ENCODE measurements around the gene OR4P4. TPM values are rescaled to one million over a fixed set of nuclear protein-coding genes. Genes with fewer than 3 reads are reported as not detected.
A peak's percentile ranks its signal among the peaks of the same experiment; 100 is the strongest.

Gene OR4P4
- not detected in 2 replicates for total RNA-seq (2014; rRNA removed; shearing (Covaris generic))
- not detected in 2 replicates for polyA plus RNA-seq (2015; cell fraction: cytosol; rRNA removed)
- polyA plus RNA-seq (2015; cell fraction: nucleus; rRNA removed) = not detected in 2 replicates

DNA sequence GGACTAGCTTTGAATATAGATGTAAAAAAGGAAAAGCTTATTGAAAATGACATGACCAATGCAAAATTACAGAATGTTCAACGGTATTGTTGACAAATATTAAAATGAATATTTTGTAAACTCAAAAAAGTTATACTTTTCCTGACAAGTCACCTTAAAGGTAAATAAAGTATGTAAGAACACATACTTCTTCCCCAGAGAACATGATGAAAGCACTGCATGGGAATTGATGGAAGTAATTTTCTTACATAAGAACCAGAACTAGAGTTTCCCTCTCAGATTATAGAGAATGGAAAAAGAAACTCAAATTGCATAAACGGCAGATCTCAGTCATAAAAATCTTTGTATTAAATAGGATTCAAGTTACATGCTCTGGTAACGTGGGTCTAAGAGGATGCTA is at the start of gene OR4P4:
OR4P4 (plus strand) TSS at position 301 of the 400 bp plus-strand sequence.
- no peak for DNase-seq (ENCODE audit: low read depth)

DNA sequence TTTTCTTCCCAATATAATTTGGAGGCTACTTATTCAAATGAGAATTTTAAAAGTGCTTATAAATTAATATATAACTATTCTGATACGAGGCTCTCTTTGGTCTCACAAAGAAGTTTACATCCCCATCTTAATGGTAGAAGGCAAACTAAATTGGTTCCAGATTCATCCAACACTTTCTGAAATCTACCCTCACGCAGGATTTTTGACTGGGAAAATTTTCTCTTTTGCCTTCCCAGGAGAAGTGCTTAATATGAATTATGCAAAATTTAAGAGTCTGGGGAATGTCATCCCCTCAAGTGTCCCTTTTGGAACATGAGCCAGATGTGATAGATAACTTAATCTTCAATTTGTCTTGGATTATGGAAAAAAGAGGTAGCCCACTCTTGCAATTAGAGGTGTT is 27.4 kb upstream of the OR4P4 start, which contains the start of gene OR4C11:
OR4C11 (minus strand) TSS at position 101 of the 400 bp plus-strand sequence. CDS start 3,272 bp downstream, outside the sequence.
- no peak for DNase-seq (ENCODE audit: low read depth)

DNA sequence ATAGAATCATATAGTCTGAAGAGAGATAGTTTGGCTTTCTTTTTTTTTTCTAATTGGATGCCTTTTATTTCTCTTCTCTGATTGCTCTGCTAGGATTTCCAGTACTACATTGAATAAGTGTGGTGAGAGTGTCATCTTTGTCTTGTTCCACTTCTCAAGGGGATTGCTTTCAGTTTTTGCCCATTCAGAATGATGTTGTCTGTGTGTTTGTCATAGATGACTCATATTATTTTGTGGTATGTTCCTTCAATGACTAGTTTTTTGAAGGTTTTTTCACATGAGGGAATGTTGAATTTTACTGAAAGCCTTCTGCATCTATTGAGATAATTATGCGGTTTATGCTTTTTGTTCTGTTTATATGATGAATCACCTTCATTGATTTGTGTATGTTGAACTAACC is 10.4 kb upstream of the OR4P4 start:
- peak; percentile 9 for DNase-seq (ENCODE audit: low read depth)

DNA sequence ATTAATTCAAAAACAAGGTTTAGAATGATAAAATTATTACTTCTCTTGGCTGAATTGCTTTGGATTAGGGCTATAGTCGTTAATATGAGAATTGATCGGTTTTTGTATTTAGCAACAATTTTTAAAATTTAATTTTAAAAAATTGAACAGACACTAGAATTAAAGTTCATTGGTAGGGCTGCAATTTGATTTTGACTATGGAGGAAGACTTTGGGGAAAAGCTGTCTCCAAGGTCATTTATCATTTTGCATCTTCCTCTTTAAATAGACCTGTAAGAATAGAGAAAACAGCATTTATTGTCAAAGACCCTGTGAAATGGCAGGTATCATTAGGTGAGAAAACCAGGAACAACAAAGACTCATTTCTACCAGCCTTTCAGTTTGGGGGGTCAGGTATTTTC is 13.1 kb downstream of the OR4P4 start, which contains the start of gene OR4S2:
OR4S2 (plus strand) TSS at position 301 of the 400 bp plus-strand sequence. CDS start 2,577 bp downstream, outside the sequence.
- DNase-seq (ENCODE audit: low read depth) = no peak

DNA sequence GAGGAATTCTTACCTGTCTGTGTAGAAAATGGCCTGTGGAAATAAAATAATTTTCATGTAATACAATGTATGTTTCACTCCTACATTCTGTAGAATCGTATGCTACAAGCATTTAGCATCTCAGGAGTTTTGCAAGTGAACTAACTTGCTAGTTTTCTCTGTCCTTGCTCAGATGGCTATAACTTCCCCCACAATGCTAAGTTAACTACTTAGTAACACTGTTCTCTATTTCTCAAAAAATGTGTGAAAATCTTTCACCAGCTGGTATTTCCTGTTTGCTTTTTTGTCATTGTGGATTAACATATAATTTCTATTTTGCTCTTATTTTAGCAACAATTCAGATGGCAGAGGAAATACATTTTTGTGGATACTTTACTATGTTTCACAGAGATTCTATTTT is 17.6 kb downstream of the OR4P4 start:
- no peak for DNase-seq (ENCODE audit: low read depth)

DNA sequence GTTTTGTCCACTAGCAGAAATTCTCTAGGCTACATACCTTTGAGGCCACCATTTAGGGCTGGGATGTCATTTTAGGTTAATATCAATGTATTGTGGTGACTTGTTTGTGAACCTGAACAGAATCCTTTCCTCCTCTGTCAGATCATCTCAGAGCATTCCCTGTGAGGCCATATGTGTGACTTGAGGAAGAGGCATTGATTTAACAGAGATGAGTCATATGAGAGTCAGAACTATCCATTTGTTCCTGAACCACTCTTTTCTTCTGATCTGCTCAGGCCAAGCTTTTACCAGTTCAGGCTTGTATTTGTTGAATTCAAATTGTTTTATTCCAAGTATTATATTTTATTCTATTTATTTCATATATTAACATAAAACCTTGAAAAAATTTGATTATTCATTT is 20.2 kb downstream of the OR4P4 start:
- DNase-seq (ENCODE audit: low read depth) = peak; percentile 59

DNA sequence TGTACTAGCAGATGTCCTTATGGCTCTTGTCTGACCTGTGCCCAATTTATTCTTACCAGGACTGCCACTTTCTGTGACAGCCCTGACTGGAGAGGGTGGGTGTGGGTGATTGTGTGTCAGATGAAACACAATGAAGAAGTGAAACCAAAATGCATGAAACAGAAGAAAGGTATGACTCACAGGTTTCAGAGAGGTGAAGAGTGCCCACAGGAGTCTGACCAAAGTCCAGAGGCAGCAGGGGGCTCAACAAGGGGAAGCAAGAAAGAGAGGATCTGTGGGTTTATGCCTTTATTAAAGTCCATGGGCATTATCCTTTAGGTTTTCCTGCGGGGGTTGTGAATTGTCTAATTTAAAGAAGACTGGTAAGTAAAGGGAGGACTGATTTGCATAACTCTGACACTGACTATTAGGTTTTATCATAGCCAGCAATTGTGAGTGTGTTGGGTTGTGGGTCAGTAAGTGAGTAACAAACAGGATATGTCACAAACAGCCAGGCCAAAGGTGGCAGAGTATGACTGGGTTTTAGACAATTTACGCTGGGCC is 23.2 kb downstream of the OR4P4 start:
- peak; percentile 65 for DNase-seq (ENCODE audit: low read depth)

DNA sequence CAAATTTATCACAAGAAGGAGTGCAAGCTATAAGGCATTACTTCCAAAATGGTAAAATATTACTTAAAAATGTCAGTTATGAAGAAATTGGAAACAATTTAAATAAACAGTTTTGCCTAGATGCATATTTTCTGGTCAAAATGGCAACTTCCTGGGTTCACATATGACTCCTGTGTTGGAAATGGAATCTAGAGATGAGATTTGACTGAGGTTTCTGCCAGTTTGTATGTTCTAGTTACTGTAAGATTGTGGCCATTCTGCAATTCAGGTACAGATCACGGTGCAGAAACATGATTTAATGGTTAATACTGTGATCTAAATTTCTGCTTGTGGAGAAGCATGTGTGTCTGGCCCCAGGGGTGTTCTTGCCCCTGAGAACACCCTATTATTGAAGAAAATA is 23.7 kb downstream of the OR4P4 start:
- no peak for DNase-seq (ENCODE audit: low read depth)

DNA sequence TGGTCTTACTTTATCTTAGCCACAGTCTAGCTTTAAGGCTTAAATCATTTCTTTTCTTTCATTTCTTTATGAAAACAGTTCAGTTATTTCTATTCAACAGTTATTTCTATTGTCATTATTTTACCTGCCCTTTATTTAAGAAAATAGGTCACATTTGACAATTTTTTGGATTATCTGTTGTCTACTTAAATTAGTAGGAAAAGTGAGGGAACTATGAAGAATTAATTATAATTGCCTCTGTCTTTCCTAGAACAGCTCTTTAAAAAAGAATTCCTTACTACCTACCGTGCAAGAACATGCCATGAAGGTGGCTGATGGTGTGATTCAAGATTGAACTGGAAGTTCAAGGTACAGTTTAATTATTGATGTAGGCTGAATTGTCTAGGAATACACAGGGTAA is 27.0 kb downstream of the OR4P4 start, which contains the start of gene OR4C6:
OR4C6 (plus strand) TSS at position 301 of the 400 bp plus-strand sequence. CDS start 2,966 bp downstream, outside the sequence.
- DNase-seq (ENCODE audit: low read depth) = no peak

DNA sequence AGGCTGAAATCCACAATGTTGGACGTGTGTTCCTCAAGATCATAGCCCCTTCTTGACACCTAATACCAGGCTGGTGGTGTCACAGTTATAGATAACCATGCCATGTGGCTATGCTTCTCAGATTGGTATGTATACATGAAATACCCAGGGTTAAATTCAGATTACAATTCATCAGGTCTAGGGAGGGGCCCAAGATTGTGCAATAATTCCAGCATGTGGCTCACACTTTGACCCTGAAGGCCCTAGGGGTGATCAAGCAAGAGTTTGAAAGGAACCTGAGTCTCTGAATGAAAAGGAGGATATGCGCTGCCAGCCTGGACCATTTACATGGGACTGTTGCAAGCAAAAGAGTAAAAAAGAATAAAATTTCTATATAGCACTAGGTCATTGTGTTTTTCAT is 34.5 kb downstream of the OR4P4 start:
- no peak for DNase-seq (ENCODE audit: low read depth)

DNA sequence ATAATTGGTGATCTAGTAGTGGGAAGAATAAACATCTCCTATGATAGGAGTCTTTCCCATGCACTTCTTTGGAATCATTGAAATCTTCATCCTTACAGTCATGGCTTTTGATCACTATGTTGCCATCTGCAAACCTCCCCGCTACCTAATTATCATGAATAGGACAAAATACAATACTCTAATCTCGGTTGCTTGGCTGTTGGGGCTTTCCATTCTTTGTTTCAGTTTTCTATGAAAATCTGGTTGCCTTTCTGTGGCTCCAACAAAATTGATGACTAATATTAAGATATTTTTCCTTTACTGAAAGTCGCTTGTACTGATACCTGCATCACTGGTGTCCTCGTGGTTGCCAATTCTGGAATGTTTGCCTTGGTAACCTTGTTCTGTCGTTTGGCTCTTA is 38.9 kb downstream of the OR4P4 start:
- DNase-seq (ENCODE audit: low read depth) = no peak

Other genes starting within 250 kb of the OR4P4 start
- gene OR4C15, start 80.6 kb upstream of the OR4P4 start, total RNA-seq (2014; rRNA removed; shearing (Covaris generic)) = not detected in 2 replicates
- gene OR4C16, start 63.0 kb upstream of the OR4P4 start, total RNA-seq (2014; rRNA removed; shearing (Covaris generic)) = not detected in 2 replicates
- not detected in 2 replicates for gene OR4C11, start 27.5 kb upstream of the OR4P4 start, total RNA-seq (2014; rRNA removed; shearing (Covaris generic))
- gene OR4S2, start 13.2 kb downstream of the OR4P4 start, total RNA-seq (2014; rRNA removed; shearing (Covaris generic)) = not detected in 2 replicates
- gene OR4C6, start 27.1 kb downstream of the OR4P4 start, total RNA-seq (2014; rRNA removed; shearing (Covaris generic)) = 0.10 TPM in 1 of 2 replicates, not detected in the other
- not detected in 2 replicates for gene OR5D13, start 138.3 kb downstream of the OR4P4 start, total RNA-seq (2014; rRNA removed; shearing (Covaris generic))
- not detected in 2 replicates for gene OR5D14, start 160.4 kb downstream of the OR4P4 start, total RNA-seq (2014; rRNA removed; shearing (Covaris generic))
- not detected in 2 replicates for gene OR5L1, start 176.3 kb downstream of the OR4P4 start, total RNA-seq (2014; rRNA removed; shearing (Covaris generic))
- not detected in 2 replicates for gene OR5D18, start 184.5 kb downstream of the OR4P4 start, total RNA-seq (2014; rRNA removed; shearing (Covaris generic))
- gene OR5L2, start 192.1 kb downstream of the OR4P4 start, total RNA-seq (2014; rRNA removed; shearing (Covaris generic)) = not detected in 2 replicates
- gene OR5D16, start 203.6 kb downstream of the OR4P4 start, total RNA-seq (2014; rRNA removed; shearing (Covaris generic)) = not detected in 2 replicates
- not detected in 2 replicates for gene TRIM51, start 248.2 kb downstream of the OR4P4 start, total RNA-seq (2014; rRNA removed; shearing (Covaris generic))